Osteocyte (in vitro differentiated cells): ENCODE measurements around the gene DYDC1. TPM values are rescaled to one million over a fixed set of nuclear protein-coding genes. Genes with fewer than 3 reads are reported as not detected.
"Not testable (repeated sequence)": the region's sequence is repeated elsewhere in the genome, so short reads cannot be mapped to it uniquely, and the experiment has no call there.

ENCODE experiments used
- DNase-seq: peaks from one replicate; pipeline ENCODE4 v3.0.0; 2021; ENCODE audit warnings: mixed read lengths; ENCODE audit not compliant: unreplicated experiment; ENCODE audit errors: extremely low spot score
- H3K27ac Mint-ChIP-seq: one replicate; pipeline ENCODE4 v1.8.0; 2021; ENCODE audit warnings: mild to moderate bottlenecking, mixed read lengths; ENCODE audit not compliant: unreplicated experiment
- H3K27me3 Mint-ChIP-seq: one replicate; pipeline ENCODE4 v1.8.0; 2021; ENCODE audit warnings: mixed read lengths; ENCODE audit not compliant: unreplicated experiment
- H3K36me3 Mint-ChIP-seq: one replicate; pipeline ENCODE4 v1.8.0; 2021; ENCODE audit warnings: mixed read lengths; ENCODE audit not compliant: unreplicated experiment
- H3K4me1 Mint-ChIP-seq: one replicate; pipeline ENCODE4 v1.8.0; 2021; ENCODE audit warnings: mixed read lengths; ENCODE audit not compliant: unreplicated experiment
- H3K4me3 Mint-ChIP-seq: one replicate; pipeline ENCODE4 v1.8.0; 2021; ENCODE audit warnings: mild to moderate bottlenecking, moderate library complexity, mixed read lengths; ENCODE audit not compliant: unreplicated experiment
- H3K9me3 Mint-ChIP-seq: one replicate; pipeline ENCODE4 v1.8.0; 2021; ENCODE audit warnings: mixed read lengths; ENCODE audit not compliant: unreplicated experiment
- CTCF ChIP-seq: fragments of 200-600 bp; sonication (generic); IDR thresholded peaks from 2 replicates; pipeline ENCODE4 v1.5.0; 2021; ENCODE audit warnings: antibody characterized with exemption, mild to moderate bottlenecking, moderate library complexity
- total RNA-seq: library from RNA; stranded (reverse); gene quantifications from 2 replicates; pipeline ENCODE4 v1.2.1, GENCODE V29; 2021

The DYDC1 gene
- total RNA-seq, 1 donor from 2014 or later: not detected

GRCh38 chr10:80365510-80365909 is 9.0 kb upstream of the DYDC1 start:
- no peaks in the 10 kb centered on the region for H3K36me3 Mint-ChIP-seq
- no peak for DNase-seq
- H3K4me1 Mint-ChIP-seq: no peaks in the 10 kb centered on the region
- no peak overlapping the region for H3K27ac Mint-ChIP-seq
- TF ChIP-seq CTCF: no peak
- no peak overlapping the region for H3K4me3 Mint-ChIP-seq
- H3K9me3 Mint-ChIP-seq: peaks cover 25% of the 10 kb centered on the region
- peaks cover 30% of the 10 kb centered on the region for H3K27me3 Mint-ChIP-seq

GRCh38 chr10:80359644-80360043 is 3.1 kb upstream of the DYDC1 start:
- TF ChIP-seq CTCF: no peak
- no peak for DNase-seq
- Mint-ChIP-seq H3K27ac (no peak overlapping the region), H3K9me3 (no peaks in the 10 kb centered on the region), H3K4me1 (peaks cover 6% of the 10 kb centered on the region), H3K4me3 (no peak overlapping the region), H3K36me3 (no peaks in the 10 kb centered on the region), H3K27me3 (peaks cover 51% of the 10 kb centered on the region)

- not testable (repeated sequence) for H3K36me3 Mint-ChIP-seq, DNase-seq, H3K9me3 Mint-ChIP-seq, H3K4me1 Mint-ChIP-seq, H3K27ac Mint-ChIP-seq, H3K4me3 Mint-ChIP-seq
- peaks cover 49% of the 10 kb centered on the region for H3K27me3 Mint-ChIP-seq
Observed at GRCh38 chr10:80358925-80359324, 2.4 kb upstream of the DYDC1 start.

- Mint-ChIP-seq H3K27ac (no peak overlapping the region), H3K9me3 (no peaks in the 10 kb centered on the region), H3K4me1 (peaks cover 6% of the 10 kb centered on the region), H3K4me3 (no peak overlapping the region), H3K36me3 (no peaks in the 10 kb centered on the region), H3K27me3 (peaks cover 54% of the 10 kb centered on the region)
- no peak for TF ChIP-seq CTCF
- DNase-seq: no peak
Observed at GRCh38 chr10:80357851-80358125, 1.2 kb upstream of the DYDC1 start.

- no peak for DNase-seq
- Mint-ChIP-seq H3K27me3 (peaks cover 58% of the 10 kb centered on the region), H3K4me1 (peaks cover 6% of the 10 kb centered on the region), H3K36me3 (no peaks in the 10 kb centered on the region), H3K4me3 (peak overlapping the region; percentile 75), H3K27ac (no peak overlapping the region), H3K9me3 (no peaks in the 10 kb centered on the region)
- no peak for TF ChIP-seq CTCF
Observed at GRCh38 chr10:80356989-80357850, 665 bp upstream of the DYDC1 start.
